Measurements from ENCODE around the gene C20orf202. TPM values are rescaled to one million over a fixed set of nuclear protein-coding genes. Genes with fewer than 3 reads are reported as not detected.

The C20orf202 gene
- total and polyA plus RNA-seq, 9 of the 15 experiments (the other 6 are each of a cell fraction or from before 2014, with no cell fraction given), result 0.03 to 0.24 (median 0.15) TPM; not detected in 4

DNA sequence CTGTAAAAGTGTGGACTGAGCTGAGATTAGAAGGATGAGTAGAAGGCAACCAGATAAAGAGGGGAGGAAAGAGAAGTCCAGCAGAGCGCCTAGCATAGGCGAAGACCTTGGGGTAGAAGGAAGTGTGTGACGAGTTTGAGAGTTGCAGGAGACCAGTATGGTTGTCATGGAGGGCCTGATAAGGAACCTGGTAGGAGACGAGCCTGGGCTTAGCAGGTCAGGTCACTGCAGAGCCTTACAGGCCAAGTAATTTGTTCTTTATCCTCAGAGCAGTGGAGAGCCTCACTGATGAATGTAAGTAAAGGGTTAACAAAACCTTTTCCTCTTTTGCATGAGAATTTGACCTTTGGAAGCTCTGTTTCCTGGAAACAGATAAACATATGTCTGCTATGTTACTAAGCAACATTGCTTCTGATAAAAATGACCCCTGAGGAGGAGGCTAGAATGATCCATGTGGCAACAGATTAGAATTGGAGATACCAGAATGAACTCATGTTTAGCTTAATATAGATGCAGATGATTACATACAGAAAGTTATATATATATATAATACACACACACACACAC, 15.6 kb upstream of the C20orf202 start (continued):
- TF ChIP-seq MEIS2 (IDR thresholded peaks at IDR 0.05; ENCODE audit: partially characterized antibody) (peak; percentile 29), SMAD2 (IDR thresholded peaks at IDR 0.05; ENCODE audit: low read depth, low read length) (no peak), ZNF184 (CRISPR knock-in tag; IDR thresholded peaks at IDR 0.05) (peak; percentile 100), MCM3 (IDR thresholded peaks at IDR 0.05) (no peak), TBL1XR1 (IDR thresholded peaks at IDR 0.05; ENCODE audit: low read length in 2 of 2) (peak in 1 of 2 experiments; percentile 75; a peak in 3 of 4 replicates), NR4A1 (CRISPR knock-in tag; IDR thresholded peaks at IDR 0.05) (no peak), NR4A1 (tag; IDR thresholded peaks at IDR 0.05) (no peak), ZNF124 (CRISPR knock-in tag; IDR thresholded peaks at IDR 0.05) (no peak), HNRNPLL (IDR thresholded peaks at IDR 0.05; ENCODE audit: low read depth, low read length, poor library complexity, severe bottlenecking) (no peak)
- TF ChIP-seq, protein P1, sequence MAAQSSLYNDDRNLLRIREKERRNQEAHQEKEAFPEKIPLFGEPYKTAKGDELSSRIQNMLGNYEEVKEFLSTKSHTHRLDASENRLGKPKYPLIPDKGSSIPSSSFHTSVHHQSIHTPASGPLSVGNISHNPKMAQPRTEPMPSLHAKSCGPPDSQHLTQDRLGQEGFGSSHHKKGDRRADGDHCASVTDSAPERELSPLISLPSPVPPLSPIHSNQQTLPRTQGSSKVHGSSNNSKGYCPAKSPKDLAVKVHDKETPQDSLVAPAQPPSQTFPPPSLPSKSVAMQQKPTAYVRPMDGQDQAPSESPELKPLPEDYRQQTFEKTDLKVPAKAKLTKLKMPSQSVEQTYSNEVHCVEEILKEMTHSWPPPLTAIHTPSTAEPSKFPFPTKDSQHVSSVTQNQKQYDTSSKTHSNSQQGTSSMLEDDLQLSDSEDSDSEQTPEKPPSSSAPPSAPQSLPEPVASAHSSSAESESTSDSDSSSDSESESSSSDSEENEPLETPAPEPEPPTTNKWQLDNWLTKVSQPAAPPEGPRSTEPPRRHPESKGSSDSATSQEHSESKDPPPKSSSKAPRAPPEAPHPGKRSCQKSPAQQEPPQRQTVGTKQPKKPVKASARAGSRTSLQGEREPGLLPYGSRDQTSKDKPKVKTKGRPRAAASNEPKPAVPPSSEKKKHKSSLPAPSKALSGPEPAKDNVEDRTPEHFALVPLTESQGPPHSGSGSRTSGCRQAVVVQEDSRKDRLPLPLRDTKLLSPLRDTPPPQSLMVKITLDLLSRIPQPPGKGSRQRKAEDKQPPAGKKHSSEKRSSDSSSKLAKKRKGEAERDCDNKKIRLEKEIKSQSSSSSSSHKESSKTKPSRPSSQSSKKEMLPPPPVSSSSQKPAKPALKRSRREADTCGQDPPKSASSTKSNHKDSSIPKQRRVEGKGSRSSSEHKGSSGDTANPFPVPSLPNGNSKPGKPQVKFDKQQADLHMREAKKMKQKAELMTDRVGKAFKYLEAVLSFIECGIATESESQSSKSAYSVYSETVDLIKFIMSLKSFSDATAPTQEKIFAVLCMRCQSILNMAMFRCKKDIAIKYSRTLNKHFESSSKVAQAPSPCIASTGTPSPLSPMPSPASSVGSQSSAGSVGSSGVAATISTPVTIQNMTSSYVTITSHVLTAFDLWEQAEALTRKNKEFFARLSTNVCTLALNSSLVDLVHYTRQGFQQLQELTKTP (IDR thresholded peaks at IDR 0.05; ENCODE audit: low read depth in 1 of 2, partially characterized antibody in 2 of 2), result peak in 1 of 2 experiments; percentile 74
- TF ChIP-seq, protein P2, sequence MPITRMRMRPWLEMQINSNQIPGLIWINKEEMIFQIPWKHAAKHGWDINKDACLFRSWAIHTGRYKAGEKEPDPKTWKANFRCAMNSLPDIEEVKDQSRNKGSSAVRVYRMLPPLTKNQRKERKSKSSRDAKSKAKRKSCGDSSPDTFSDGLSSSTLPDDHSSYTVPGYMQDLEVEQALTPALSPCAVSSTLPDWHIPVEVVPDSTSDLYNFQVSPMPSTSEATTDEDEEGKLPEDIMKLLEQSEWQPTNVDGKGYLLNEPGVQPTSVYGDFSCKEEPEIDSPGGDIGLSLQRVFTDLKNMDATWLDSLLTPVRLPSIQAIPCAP (CRISPR knock-in tag; IDR thresholded peaks at IDR 0.05; ENCODE audit: borderline replicate concordance), result no peak
- TF ChIP-seq, protein P3, sequence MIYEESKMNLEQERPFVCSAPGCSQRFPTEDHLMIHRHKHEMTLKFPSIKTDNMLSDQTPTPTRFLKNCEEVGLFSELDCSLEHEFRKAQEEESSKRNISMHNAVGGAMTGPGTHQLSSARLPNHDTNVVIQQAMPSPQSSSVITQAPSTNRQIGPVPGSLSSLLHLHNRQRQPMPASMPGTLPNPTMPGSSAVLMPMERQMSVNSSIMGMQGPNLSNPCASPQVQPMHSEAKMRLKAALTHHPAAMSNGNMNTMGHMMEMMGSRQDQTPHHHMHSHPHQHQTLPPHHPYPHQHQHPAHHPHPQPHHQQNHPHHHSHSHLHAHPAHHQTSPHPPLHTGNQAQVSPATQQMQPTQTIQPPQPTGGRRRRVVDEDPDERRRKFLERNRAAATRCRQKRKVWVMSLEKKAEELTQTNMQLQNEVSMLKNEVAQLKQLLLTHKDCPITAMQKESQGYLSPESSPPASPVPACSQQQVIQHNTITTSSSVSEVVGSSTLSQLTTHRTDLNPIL (CRISPR knock-in tag; IDR thresholded peaks at IDR 0.05), result no peak
- TF ChIP-seq, protein P4, sequence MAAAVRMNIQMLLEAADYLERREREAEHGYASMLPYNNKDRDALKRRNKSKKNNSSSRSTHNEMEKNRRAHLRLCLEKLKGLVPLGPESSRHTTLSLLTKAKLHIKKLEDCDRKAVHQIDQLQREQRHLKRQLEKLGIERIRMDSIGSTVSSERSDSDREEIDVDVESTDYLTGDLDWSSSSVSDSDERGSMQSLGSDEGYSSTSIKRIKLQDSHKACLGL (CRISPR knock-in tag; IDR thresholded peaks at IDR 0.05; ENCODE audit: borderline replicate concordance, poor library complexity, severe bottlenecking), result no peak
- TF ChIP-seq, protein P5, sequence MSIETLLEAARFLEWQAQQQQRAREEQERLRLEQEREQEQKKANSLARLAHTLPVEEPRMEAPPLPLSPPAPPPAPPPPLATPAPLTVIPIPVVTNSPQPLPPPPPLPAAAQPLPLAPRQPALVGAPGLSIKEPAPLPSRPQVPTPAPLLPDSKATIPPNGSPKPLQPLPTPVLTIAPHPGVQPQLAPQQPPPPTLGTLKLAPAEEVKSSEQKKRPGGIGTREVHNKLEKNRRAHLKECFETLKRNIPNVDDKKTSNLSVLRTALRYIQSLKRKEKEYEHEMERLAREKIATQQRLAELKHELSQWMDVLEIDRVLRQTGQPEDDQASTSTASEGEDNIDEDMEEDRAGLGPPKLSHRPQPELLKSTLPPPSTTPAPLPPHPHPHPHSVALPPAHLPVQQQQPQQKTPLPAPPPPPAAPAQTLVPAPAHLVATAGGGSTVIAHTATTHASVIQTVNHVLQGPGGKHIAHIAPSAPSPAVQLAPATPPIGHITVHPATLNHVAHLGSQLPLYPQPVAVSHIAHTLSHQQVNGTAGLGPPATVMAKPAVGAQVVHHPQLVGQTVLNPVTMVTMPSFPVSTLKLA (conservative IDR thresholded peaks at IDR 0.05), result peak; percentile 15 to 59; a peak in 2 of 4 replicates
